ENCODE results near the gene CEP112. TPM values are rescaled to one million over a fixed set of nuclear protein-coding genes. Genes with fewer than 3 reads are reported as not detected.

Gene CEP112
- total RNA-seq, 2 donors from 2014 or later: 5.9 to 6.2 TPM

DNA sequence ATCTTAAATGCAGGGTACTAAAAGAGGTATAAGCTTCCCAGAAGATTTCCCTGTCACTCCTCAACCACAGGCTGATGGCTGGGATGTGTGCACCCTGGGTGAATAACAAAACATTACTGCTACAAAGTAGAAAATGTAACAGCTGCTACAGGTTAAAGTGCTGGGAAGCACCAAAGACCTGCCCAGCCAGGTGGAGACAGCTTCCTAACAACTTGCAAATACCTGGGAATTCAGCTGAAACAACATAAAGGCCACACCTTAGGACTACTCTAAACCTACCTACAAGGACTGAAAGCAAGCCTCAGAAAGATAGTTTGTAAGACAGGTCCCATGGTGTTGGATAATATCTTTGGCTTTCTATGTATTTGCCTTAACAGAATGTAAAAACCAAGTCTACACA lies 118.5 kb downstream of the CEP112 start:
- no peak overlapping the region for H3K27ac ChIP-seq
- intact Hi-C loops (cut with DNase I): no loop called here
- H3K9ac ChIP-seq (ENCODE audit: low read depth in 2 of 2, low read length in 2 of 2): no peak overlapping the region
- H3K4me1 ChIP-seq: no peaks in the 10 kb centered on the region
- no peaks in the 10 kb centered on the region for H3K36me3 ChIP-seq
- no peak for DNase-seq
- no peaks in the 10 kb centered on the region for H3K27me3 ChIP-seq
- H3K9me3 ChIP-seq: no peaks in the 10 kb centered on the region
- TF ChIP-seq, protein P1, sequence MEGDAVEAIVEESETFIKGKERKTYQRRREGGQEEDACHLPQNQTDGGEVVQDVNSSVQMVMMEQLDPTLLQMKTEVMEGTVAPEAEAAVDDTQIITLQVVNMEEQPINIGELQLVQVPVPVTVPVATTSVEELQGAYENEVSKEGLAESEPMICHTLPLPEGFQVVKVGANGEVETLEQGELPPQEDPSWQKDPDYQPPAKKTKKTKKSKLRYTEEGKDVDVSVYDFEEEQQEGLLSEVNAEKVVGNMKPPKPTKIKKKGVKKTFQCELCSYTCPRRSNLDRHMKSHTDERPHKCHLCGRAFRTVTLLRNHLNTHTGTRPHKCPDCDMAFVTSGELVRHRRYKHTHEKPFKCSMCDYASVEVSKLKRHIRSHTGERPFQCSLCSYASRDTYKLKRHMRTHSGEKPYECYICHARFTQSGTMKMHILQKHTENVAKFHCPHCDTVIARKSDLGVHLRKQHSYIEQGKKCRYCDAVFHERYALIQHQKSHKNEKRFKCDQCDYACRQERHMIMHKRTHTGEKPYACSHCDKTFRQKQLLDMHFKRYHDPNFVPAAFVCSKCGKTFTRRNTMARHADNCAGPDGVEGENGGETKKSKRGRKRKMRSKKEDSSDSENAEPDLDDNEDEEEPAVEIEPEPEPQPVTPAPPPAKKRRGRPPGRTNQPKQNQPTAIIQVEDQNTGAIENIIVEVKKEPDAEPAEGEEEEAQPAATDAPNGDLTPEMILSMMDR (IDR thresholded peaks at IDR 0.05): no peak
- no peak overlapping the region for H3K4me3 ChIP-seq

DNA sequence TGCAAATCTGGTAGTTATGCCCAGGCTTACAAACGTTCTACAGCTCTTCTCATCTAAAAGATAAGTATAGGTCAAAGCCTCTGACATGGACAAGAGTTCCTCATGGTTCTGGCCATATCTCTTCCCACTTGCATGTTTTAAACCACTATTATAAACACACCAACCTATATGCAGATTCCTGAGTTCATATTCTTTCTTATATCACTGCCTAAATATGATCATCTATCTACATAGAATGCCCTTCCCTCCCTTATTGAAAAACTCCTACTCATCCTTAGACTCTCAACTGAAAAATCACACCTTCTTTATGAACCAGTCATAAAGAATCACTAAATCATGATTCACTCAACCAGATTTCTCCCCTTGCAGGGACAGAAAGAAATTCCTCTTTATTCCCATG lies 128.2 kb downstream of the CEP112 start:
- H3K4me1 ChIP-seq: no peaks in the 10 kb centered on the region
- intact Hi-C loops (cut with DNase I): no loop called here
- no peak overlapping the region for H3K4me3 ChIP-seq
- no peak overlapping the region for H3K9ac ChIP-seq (ENCODE audit: low read depth in 2 of 2, low read length in 2 of 2)
- H3K27me3 ChIP-seq: no peaks in the 10 kb centered on the region
- no peak overlapping the region for H3K27ac ChIP-seq
- DNase-seq: no peak
- H3K9me3 ChIP-seq: no peaks in the 10 kb centered on the region
- H3K36me3 ChIP-seq: no peaks in the 10 kb centered on the region
- TF ChIP-seq, protein P1 (IDR thresholded peaks at IDR 0.05): no peak

DNA sequence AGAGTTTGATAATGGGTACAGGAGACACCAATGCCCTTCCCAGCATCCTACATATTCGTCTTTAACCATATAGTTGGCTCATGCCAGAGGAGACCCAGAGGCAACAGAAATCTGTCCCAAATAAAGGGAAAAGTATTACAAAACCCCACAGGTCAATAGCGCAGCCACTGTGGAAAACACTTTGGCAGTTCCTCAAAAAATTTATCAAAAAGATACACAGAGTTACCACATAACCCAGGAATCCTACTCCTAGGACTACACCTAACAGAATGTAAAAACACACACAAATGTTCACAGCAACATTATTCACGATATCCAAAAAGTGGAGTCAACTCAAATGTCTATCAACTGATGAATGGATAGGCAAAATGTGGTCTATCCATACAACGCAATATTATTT lies 135.8 kb downstream of the CEP112 start:
- H3K27me3 ChIP-seq: no peaks in the 10 kb centered on the region
- intact Hi-C loops (cut with DNase I): no loop called here

GRCh38 chr17:66054242-66054641 lies 137.7 kb downstream of the CEP112 start:
- TF ChIP-seq, protein P1 (IDR thresholded peaks at IDR 0.05): no peak
- H3K4me1 ChIP-seq: no peaks in the 10 kb centered on the region
- H3K36me3 ChIP-seq: no peaks in the 10 kb centered on the region
- no peak for DNase-seq
- no peak overlapping the region for H3K9ac ChIP-seq (ENCODE audit: low read depth in 2 of 2, low read length in 2 of 2)
- H3K4me3 ChIP-seq: no peak overlapping the region
- H3K27ac ChIP-seq: no peak overlapping the region
- H3K9me3 ChIP-seq: no peaks in the 10 kb centered on the region
- intact Hi-C loops (cut with DNase I): no loop called here
- no peaks in the 10 kb centered on the region for H3K27me3 ChIP-seq

More for the DNA sequence above, 135.8 kb downstream of the CEP112 start:
- no peak overlapping the region for H3K4me3 ChIP-seq
- H3K9me3 ChIP-seq: no peaks in the 10 kb centered on the region
- no peak overlapping the region for H3K27ac ChIP-seq
- no peak overlapping the region for H3K9ac ChIP-seq (ENCODE audit: low read depth in 2 of 2, low read length in 2 of 2)
- no peaks in the 10 kb centered on the region for H3K4me1 ChIP-seq
- TF ChIP-seq, protein P1 (IDR thresholded peaks at IDR 0.05): no peak
- no peak for DNase-seq
- no peaks in the 10 kb centered on the region for H3K36me3 ChIP-seq

DNA sequence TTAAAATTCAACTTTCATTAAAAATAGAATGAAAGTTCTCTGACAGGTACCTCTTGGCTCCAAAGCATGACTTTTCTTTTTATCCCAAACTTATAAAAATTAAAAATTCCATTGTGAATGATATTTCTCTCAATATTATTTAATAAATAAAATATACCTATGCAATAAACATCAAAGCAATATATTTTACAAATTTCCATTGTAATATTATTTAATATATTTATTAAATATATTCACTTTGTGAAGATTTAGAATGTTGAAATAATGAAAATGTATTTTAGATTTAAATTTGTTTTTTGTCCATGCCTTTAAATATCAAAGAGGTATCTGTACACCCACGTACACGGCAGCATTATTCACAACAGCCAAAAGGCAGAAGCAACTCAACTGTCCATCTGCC lies 147.8 kb downstream of the CEP112 start:
- TF ChIP-seq, protein P1 (IDR thresholded peaks at IDR 0.05): no peak
- Histone ChIP-seq H3K4me3 (no peak overlapping the region), H3K27me3 (no peaks in the 10 kb centered on the region), H3K36me3 (no peaks in the 10 kb centered on the region), H3K9ac (ENCODE audit: low read depth in 2 of 2, low read length in 2 of 2) (no peak overlapping the region), H3K4me1 (no peaks in the 10 kb centered on the region), H3K9me3 (no peaks in the 10 kb centered on the region), H3K27ac (no peak overlapping the region)
- intact Hi-C loops (cut with DNase I): no loop called here
- DNase-seq: no peak

- TF ChIP-seq, protein P1 (IDR thresholded peaks at IDR 0.05): no peak
- Histone ChIP-seq H3K4me3 (no peak overlapping the region), H3K27me3 (no peaks in the 10 kb centered on the region), H3K4me1 (no peaks in the 10 kb centered on the region), H3K9me3 (no peaks in the 10 kb centered on the region), H3K9ac (ENCODE audit: low read depth in 2 of 2, low read length in 2 of 2) (no peak overlapping the region), H3K27ac (no peak overlapping the region), H3K36me3 (no peaks in the 10 kb centered on the region)
- intact Hi-C loops (cut with DNase I): no loop called here
- DNase-seq: no peak
These were observed 148.5 kb downstream of the CEP112 start for GRCh38 chr17:66043419-66043818.
